ENCODE data around the gene TRPM3. TPM values are rescaled to one million over a fixed set of nuclear protein-coding genes. Genes with fewer than 3 reads are reported as not detected.

Gene TRPM3
- total RNA-seq, 1 experiment from 2014 or later = under 0.01 TPM

GRCh38 chr9:70529833-70530232 lies 591.6 kb downstream of the TRPM3 start:
- no peak for DNase-seq (ENCODE audit: low read depth)

GRCh38 chr9:70529377-70529776 lies 592.0 kb downstream of the TRPM3 start:
- no peak for DNase-seq (ENCODE audit: low read depth)

GRCh38 chr9:70526902-70527301 lies 594.5 kb downstream of the TRPM3 start:
- no peak for DNase-seq (ENCODE audit: low read depth)

- no peak for DNase-seq (ENCODE audit: low read depth)
These were observed 595.9 kb downstream of the TRPM3 start for GRCh38 chr9:70525519-70525918.

GRCh38 chr9:70519912-70520724 lies 601.3 kb downstream of the TRPM3 start:
- no peak for DNase-seq (ENCODE audit: low read depth)

GRCh38 chr9:70517926-70518610 lies 603.4 kb downstream of the TRPM3 start:
- no peak for DNase-seq (ENCODE audit: low read depth)

- no peak for DNase-seq (ENCODE audit: low read depth)
These were observed 607.1 kb downstream of the TRPM3 start for GRCh38 chr9:70514273-70514672.

GRCh38 chr9:70511858-70512257 lies 609.6 kb downstream of the TRPM3 start:
- DNase-seq (ENCODE audit: low read depth) = no peak

GRCh38 chr9:70510157-70510770 lies 611.2 kb downstream of the TRPM3 start:
- peak; percentile 44 for DNase-seq (ENCODE audit: low read depth)

GRCh38 chr9:70506159-70506558 lies 615.3 kb downstream of the TRPM3 start:
- no peak for DNase-seq (ENCODE audit: low read depth)

- DNase-seq (ENCODE audit: low read depth) = no peak
These were observed 616.6 kb downstream of the TRPM3 start for GRCh38 chr9:70504834-70505233.

GRCh38 chr9:70502690-70503089 lies 618.7 kb downstream of the TRPM3 start:
- no peak for DNase-seq (ENCODE audit: low read depth)

- no peak for DNase-seq (ENCODE audit: low read depth)
These were observed 620.6 kb downstream of the TRPM3 start for GRCh38 chr9:70500793-70501192.

- no peak for DNase-seq (ENCODE audit: low read depth)
These were observed 621.8 kb downstream of the TRPM3 start for GRCh38 chr9:70499621-70500020.

GRCh38 chr9:70498866-70499265 lies 622.6 kb downstream of the TRPM3 start:
- no peak for DNase-seq (ENCODE audit: low read depth)

- no peak for DNase-seq (ENCODE audit: low read depth)
These were observed 625.2 kb downstream of the TRPM3 start for GRCh38 chr9:70496244-70496643.

- DNase-seq (ENCODE audit: low read depth) = no peak
These were observed 625.9 kb downstream of the TRPM3 start for GRCh38 chr9:70495514-70495913.

GRCh38 chr9:70494221-70494620 lies 627.2 kb downstream of the TRPM3 start:
- no peak for DNase-seq (ENCODE audit: low read depth)

- DNase-seq (ENCODE audit: low read depth) = no peak
These were observed 628.4 kb downstream of the TRPM3 start for GRCh38 chr9:70493029-70493428.

GRCh38 chr9:70492319-70492777 lies 629.1 kb downstream of the TRPM3 start:
- DNase-seq (ENCODE audit: low read depth) = peak; percentile 16

GRCh38 chr9:70491426-70492318 lies 629.7 kb downstream of the TRPM3 start:
- DNase-seq (ENCODE audit: low read depth) = peak; percentile 17

GRCh38 chr9:70490478-70490877 lies 630.9 kb downstream of the TRPM3 start:
- no peak for DNase-seq (ENCODE audit: low read depth)

Measured in Daoy (cell line).